MM.1S (cell line): ENCODE results near the gene WIZ.

Source experiments
- EZH2 ChIP-seq: fragments of 300-600 bp; sonication (generic); optimal IDR thresholded peaks from 2 replicates; pipeline ENCODE3; 2017; ENCODE audit warnings: low read depth, mild to moderate bottlenecking, antibody characterized with exemption, low read length, mixed read lengths
- EZH2phosphoT487 ChIP-seq: fragments of 300-600 bp; sonication (generic); IDR thresholded peaks from 2 replicates; pipeline ENCODE4 v1.6.1; 2018; ENCODE audit warnings: antibody characterized with exemption, low read length
- TF ChIP-seq, protein P1 (sequence below): fragments of 300-600 bp; sonication (generic); IDR thresholded peaks from 2 replicates; pipeline ENCODE4 v1.5.1; 2016; ENCODE audit warnings: antibody characterized with exemption, low read length, mixed read lengths

GRCh38 chr19:15404097-15404779 lies 45.5 kb downstream of the WIZ start:
- TF ChIP-seq, protein P1, sequence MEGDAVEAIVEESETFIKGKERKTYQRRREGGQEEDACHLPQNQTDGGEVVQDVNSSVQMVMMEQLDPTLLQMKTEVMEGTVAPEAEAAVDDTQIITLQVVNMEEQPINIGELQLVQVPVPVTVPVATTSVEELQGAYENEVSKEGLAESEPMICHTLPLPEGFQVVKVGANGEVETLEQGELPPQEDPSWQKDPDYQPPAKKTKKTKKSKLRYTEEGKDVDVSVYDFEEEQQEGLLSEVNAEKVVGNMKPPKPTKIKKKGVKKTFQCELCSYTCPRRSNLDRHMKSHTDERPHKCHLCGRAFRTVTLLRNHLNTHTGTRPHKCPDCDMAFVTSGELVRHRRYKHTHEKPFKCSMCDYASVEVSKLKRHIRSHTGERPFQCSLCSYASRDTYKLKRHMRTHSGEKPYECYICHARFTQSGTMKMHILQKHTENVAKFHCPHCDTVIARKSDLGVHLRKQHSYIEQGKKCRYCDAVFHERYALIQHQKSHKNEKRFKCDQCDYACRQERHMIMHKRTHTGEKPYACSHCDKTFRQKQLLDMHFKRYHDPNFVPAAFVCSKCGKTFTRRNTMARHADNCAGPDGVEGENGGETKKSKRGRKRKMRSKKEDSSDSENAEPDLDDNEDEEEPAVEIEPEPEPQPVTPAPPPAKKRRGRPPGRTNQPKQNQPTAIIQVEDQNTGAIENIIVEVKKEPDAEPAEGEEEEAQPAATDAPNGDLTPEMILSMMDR, result no peak
- TF ChIP-seq EZH2 (no peak), EZH2phosphoT487 (no peak)
